Transverse colon (tissue), 4 donors: ENCODE measurements around the gene NEK8. TPM values are rescaled to one million over a fixed set of nuclear protein-coding genes. Genes with fewer than 3 reads are reported as not detected.

Source experiments
- DNase-seq: peaks from one replicate; pipeline ENCODE4 v3.0.0-alpha.2; 2019
- H3K27ac ChIP-seq, 4 donors: fragments of 200-600 bp; sonication (generic); 2 replicates each; pipeline ENCODE4 v1.5.1; 2016 to 2018; ENCODE audit warnings: inconsistent platforms in 4 of 4
- H3K27me3 ChIP-seq: fragments of 200-600 bp; sonication (generic); 2 replicates; pipeline ENCODE4 v1.5.1; 2017; ENCODE audit warnings: inconsistent platforms
- H3K36me3 ChIP-seq, 4 donors: fragments of 200-600 bp; sonication (generic); 2 replicates each; pipeline ENCODE4 v1.5.1; 2017 to 2019; ENCODE audit warnings: inconsistent platforms in 4 of 4
- H3K4me1 ChIP-seq, 4 donors: fragments of 200-600 bp; sonication (generic); 2 replicates each; pipeline ENCODE4 v1.5.1; 2017 to 2020; ENCODE audit warnings: inconsistent platforms in 4 of 4
- H3K4me3 ChIP-seq, 4 donors: fragments of 200-600 bp; sonication (generic); 1 replicate in 1 of 4; 2 replicates in 3 of 4; pipeline versions ENCODE4 v1.5.1 to v1.6.1; 2017 to 2019; ENCODE audit warnings: inconsistent platforms in 4 of 4
- H3K9me3 ChIP-seq, 2 donors: fragments of 200-600 bp; sonication (generic); 2 replicates each; pipeline ENCODE4 v1.5.1; 2017 to 2019; ENCODE audit warnings: inconsistent platforms in 2 of 2
- EP300 ChIP-seq: sonication (generic); formaldehyde crosslinking; IDR thresholded peaks from one replicate; pipeline ENCODE4 v1.6.1; 2017; ENCODE audit warnings: antibody characterized with exemption, low read depth
- POLR2A ChIP-seq: fragments of 450-650 bp; IDR thresholded peaks from one replicate; pipeline ENCODE4 v1.6.1; 2016; ENCODE audit warnings: antibody characterized with exemption, mild to moderate bottlenecking, moderate library complexity
- POLR2AphosphoS5 ChIP-seq, 3 donors: sonication (generic); formaldehyde crosslinking; IDR thresholded peaks; one replicate each; pipeline ENCODE4 v1.6.1; 2016; ENCODE audit warnings: antibody characterized with exemption in 3 of 3
- WGBS, 2 donors: methylation state at CpG; one replicate each; pipeline ENCODE4 v1.1.5; 2018; ENCODE audit warnings: low coverage in 1 of 2; 5-methylcytosine and 5-hydroxymethylcytosine counted together
- in situ Hi-C, 4 donors: fragments of 200-750 bp; cut with MboI; loops; one replicate each; pipeline versions ENCODE4 v1.15.0 to v1.15.1; 2017; ENCODE audit warnings: low sequenced_read_pairs in 3 of 4, low pct_ligation_motif_present in 1 of 4, low pct_unique_long_range_greater_than_20kb in 1 of 4
- intact Hi-C: fragments of 100-400 bp; cut with DNase I; formaldehyde crosslinking; loops from one replicate; pipeline ENCODE4 v1.15.1; 2023; ENCODE audit warnings: low total_unique reads
- total RNA-seq, 4 donors: library from RNA; depleted of rRNA; stranded (reverse); fragments of >200 nt; gene quantifications; one replicate each; pipeline ENCODE4 v1.1.0, GENCODE V29; 2016
- TF ChIP-seq, protein P1 (sequence below), 5 experiments: fragments of 200-600 bp in 3 of 5; fragments of 450-650 bp in 2 of 5; sonication (generic) in 3 of 5; IDR thresholded peaks; 1 replicate in 2 of 5; 2 replicates in 3 of 5; pipeline ENCODE4 v1.5.1; 2016 to 2017; ENCODE audit warnings: antibody characterized with exemption in 5 of 5, inconsistent platforms in 3 of 5, mild to moderate bottlenecking in 2 of 5, moderate library complexity in 1 of 5

NEK8 gene
- total RNA-seq, 4 donors from 2014 or later: 5.7 to 52.3 (median 8.3) TPM

DNA sequence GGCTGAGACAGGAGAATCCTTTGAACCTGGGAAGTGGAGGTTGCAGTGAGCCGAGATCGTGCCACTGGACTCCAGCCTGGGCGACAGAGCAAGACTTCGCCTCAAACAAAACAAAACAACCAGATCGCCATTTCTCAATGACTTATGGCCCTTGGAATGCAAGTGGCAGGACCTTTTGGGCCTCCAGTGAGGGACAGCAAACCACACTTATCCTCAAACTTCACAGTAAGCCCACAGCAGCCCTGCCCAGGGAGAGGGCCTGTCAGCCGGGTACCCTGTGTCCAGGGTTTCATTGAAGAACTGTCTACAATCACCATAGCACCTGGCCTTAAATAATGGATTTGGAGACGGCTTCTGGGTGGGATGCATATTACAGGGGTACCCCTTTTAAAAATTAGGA, 26.9 kb downstream of the NEK8 start:
- 94% methylated on average over 7 of the region's 7 CpGs; no CpG with 5 or more reads in 1 of the 2 donors for WGBS, 2 donors

GRCh38 chr17:28756049-28756804, 27.6 kb downstream of the NEK8 start:
- Histone ChIP-seq H3K4me1 (peaks cover 0 to 3% (median 0%) of the 10 kb centered on the region in 4 donors), H3K27ac (no peak overlapping the region), H3K4me3 (no peak overlapping the region), H3K36me3 (peaks cover 0 to 11% (median 3%) of the 10 kb centered on the region in 4 donors), H3K9me3 (no peaks in the 10 kb centered on the region), H3K27me3 (no peaks in the 10 kb centered on the region)
- no peak for TF ChIP-seq EP300
- TF ChIP-seq POLR2AphosphoS5 (IDR thresholded peaks at IDR 0.05): no peak
- TF ChIP-seq, protein P1, sequence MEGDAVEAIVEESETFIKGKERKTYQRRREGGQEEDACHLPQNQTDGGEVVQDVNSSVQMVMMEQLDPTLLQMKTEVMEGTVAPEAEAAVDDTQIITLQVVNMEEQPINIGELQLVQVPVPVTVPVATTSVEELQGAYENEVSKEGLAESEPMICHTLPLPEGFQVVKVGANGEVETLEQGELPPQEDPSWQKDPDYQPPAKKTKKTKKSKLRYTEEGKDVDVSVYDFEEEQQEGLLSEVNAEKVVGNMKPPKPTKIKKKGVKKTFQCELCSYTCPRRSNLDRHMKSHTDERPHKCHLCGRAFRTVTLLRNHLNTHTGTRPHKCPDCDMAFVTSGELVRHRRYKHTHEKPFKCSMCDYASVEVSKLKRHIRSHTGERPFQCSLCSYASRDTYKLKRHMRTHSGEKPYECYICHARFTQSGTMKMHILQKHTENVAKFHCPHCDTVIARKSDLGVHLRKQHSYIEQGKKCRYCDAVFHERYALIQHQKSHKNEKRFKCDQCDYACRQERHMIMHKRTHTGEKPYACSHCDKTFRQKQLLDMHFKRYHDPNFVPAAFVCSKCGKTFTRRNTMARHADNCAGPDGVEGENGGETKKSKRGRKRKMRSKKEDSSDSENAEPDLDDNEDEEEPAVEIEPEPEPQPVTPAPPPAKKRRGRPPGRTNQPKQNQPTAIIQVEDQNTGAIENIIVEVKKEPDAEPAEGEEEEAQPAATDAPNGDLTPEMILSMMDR (IDR thresholded peaks at IDR 0.05): no peak
- TF ChIP-seq POLR2A: no peak
- WGBS, 2 donors: 85% methylated on average over 5 of the region's 5 CpGs; no CpG with 5 or more reads in 1 of the 2 donors
- intact Hi-C loops: no loop called here
- in situ Hi-C loops: loop anchor here (10.0 to 25.0 kb wide), 3 partner anchors 131 to 159 kb away; partner anchors contain the start of genes DHRS13 (in 2 of the 4) and FLOT2 (in 1 of the 4)
- DNase-seq: no peak

More for the DNA sequence above, 26.9 kb downstream of the NEK8 start:
- in situ Hi-C loops (loop anchor here (10.0 to 25.0 kb wide), 3 partner anchors 132 to 159 kb away; partner anchors contain the start of genes DHRS13 (in 2 of the 4) and FLOT2 (in 1 of the 4)), intact Hi-C loops (no loop called here)
- H3K27ac ChIP-seq: no peak overlapping the region
- no peaks in the 10 kb centered on the region for H3K9me3 ChIP-seq
- no peak for DNase-seq
- peaks cover 0 to 11% (median 1%) of the 10 kb centered on the region in 4 donors for H3K36me3 ChIP-seq
- peaks cover 0 to 3% (median 3%) of the 10 kb centered on the region in 4 donors for H3K4me1 ChIP-seq
- no peaks in the 10 kb centered on the region for H3K27me3 ChIP-seq
- TF ChIP-seq POLR2A (no peak), POLR2AphosphoS5 (IDR thresholded peaks at IDR 0.05) (no peak), EP300 (no peak)
- TF ChIP-seq, protein P1 (IDR thresholded peaks at IDR 0.05): no peak
- no peak overlapping the region for H3K4me3 ChIP-seq

DNA sequence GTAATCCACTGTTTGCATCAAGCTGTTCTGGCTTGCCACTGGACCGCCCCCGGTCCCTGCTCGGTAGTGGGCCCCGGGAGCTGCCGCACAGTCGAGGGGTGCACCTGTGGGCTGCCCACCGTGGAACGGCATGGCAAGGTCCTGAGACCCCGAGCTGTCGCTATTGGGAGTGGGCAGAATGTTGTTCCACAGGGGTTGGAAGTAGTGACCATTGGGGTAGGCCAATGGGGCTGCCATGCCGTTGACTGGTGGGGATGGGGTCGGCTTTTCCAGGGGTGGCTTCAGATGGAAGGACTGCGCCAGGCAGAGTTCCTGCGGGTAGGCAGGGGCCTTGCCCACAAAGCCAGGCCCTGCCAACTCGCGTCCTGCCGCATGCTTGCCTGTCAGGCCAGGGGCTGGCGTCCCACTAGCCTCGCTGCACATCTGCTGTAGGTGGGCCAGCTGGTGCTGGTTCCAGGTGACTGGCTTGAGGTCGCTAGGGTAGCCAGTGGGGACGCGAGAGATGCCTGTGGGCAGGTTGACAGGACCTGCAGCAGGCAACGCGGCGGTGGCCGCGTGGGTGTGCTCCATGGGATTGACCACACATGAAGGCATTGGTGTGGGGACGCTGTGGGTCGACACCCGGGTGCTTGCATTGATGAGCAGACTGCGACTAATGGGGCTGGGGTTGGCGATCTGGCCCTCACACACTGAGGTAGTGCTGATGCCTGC, 30.0 kb downstream of the NEK8 start:
- peaks cover 0 to 13% (median 5%) of the 10 kb centered on the region in 4 donors for H3K4me1 ChIP-seq
- TF ChIP-seq EP300: no peak
- no peak for TF ChIP-seq POLR2A
- TF ChIP-seq, protein P1 (IDR thresholded peaks at IDR 0.05): no peak
- TF ChIP-seq POLR2AphosphoS5 (IDR thresholded peaks at IDR 0.05): no peak
- no peak for DNase-seq
- WGBS, 2 donors: 95% methylated on average over 32 of the region's 32 CpGs; no CpG with 5 or more reads in 1 of the 2 donors
- no peaks in the 10 kb centered on the region for H3K27me3 ChIP-seq
- intact Hi-C loops: no loop called here
- H3K4me3 ChIP-seq: no peak overlapping the region
- H3K9me3 ChIP-seq: no peaks in the 10 kb centered on the region
- in situ Hi-C loops: loop anchor here (10.0 to 25.0 kb wide), 3 partner anchors 129 to 156 kb away; partner anchors contain the start of genes DHRS13 (in 2 of the 4) and FLOT2 (in 1 of the 4)
- H3K36me3 ChIP-seq: peaks cover 0 to 11% (median 3%) of the 10 kb centered on the region in 4 donors
- H3K27ac ChIP-seq: no peak overlapping the region
